HG03064 (cell line): Measurements from ENCODE around the gene PRKCE.

Experiments used
- ATAC-seq: cut with Tn5 transposase; IDR thresholded peaks from one replicate; pipeline ENCODE4 v1.9.1; 2021; ENCODE audit warnings: low read depth; ENCODE audit not compliant: unreplicated experiment

The PRKCE gene

DNA sequence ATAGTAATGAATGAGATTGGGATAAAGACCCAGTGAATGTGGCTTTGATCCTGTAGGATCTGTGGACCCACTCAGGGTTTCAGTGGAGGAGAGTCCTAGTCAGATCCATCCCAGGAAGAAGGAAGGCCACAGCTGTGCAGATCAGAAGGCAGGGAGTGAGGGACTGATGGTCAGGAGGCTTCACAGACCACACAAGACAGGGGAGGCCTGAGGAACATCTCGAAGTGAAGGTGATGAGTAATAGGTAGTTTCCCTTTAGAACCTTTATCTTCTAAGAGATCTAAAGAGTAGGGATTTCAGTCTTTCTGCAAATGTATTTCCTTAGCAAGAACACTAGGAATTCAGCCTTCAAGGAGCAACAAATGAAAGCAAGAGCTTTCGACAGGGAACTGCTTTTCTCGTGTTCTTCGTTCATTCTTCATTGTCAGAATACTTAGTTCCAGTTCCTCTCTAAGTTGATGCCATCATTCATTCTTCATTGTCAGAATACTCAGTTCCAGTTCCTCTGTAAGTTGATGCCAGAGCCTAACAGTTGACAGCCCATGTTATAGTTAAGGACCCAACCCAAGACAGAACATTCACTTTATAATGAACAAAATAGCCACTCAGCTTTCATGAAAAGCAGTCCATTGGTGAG, 495.5 kb downstream of the PRKCE start:
- no peak for ATAC-seq

DNA sequence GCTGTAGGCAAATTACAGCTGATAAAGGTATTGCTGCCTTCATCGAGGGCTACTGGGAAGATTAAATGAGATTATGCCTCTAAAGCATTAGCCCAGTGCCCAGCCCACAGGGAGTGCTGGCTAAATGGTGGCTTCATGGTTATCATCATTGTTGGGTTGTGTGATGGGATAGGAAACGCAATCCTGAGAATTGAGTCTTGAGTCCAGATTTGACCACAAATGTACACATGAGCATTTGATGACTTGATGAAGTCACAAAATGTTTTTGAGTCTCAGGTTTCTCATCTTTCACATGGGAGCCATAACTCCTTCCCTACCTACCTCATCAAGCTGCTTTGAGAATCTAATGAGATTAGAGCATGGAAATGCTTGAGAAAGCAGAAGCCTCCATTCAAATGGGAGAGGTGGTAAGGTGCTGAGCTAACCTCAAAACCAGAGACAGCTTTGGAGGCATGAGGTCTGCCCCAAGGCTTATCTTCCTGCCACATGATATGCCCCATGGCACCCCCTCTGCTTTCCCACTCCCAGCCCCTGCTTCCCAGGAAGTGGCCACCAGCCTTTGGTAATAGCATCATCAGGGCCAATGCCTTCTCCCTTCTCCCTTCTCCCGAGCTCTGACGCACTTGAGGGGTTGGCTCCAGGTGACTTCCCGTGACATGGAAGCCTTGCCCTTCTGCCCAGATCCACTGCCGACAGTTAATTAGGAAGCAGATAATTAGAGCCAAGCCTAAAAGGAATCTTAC, 496.3 kb downstream of the PRKCE start:
- no peak for ATAC-seq

DNA sequence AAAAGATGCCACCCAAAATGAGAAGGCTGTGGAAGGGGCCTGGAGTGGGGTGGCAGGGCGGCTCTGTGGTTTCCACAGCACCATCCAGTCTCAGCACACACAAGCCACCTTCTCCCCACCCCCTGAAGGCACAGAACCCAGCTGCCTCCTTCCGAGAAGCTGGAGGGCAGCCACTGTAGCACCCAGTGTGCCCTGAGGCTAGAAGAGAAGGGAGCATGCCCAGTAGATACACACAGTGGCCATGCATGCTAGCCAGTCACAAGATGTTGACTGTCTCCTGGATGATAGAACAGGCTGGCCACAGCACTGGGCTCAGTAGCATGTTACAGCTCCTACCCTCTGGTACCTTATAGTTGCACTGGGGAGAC, 496.9 kb downstream of the PRKCE start:
- ATAC-seq: no peak

DNA sequence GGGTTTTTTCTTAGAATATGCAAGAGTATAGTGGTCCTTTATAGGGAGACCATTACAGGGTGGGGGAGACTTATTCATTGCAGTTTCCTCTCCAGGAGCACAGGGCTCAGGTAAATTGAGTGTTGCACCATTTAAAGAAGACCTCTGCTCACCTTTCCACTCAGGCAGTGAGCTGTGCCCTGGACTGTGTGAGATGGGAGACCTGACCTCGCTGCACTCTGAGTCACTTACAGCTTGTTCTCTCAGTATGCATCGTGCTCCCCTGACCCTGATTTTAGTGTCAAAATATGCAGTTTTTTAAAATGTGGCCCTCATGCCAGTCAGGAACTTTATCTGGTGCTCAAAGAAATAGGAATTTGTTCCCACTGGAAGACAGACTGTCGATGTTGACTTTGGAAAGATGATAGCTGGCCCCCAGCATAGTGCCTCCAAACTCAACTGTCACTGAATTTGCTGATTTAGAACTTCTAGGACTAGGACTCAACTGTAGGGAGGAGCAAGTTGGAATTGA, 499.0 kb downstream of the PRKCE start:
- ATAC-seq: no peak

DNA sequence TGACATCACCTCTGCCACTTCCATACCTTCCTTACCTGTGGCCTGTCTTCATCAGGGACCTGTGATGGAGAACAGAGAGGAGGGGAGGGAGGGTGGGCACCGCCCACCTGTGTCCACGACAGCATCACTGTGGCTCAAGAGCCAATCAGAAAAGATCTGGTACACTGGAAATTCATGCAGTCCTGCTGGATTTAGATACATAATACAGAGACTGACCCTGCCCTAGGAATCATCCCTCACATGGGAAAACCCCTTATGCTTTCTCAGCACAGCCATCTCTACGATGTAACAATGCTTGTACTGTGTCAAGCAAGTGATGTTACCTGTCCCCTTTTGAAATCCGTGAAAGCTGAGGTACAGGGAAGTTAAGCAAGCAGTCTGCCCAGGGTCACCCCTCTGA, 500.1 kb downstream of the PRKCE start:
- ATAC-seq: no peak

DNA sequence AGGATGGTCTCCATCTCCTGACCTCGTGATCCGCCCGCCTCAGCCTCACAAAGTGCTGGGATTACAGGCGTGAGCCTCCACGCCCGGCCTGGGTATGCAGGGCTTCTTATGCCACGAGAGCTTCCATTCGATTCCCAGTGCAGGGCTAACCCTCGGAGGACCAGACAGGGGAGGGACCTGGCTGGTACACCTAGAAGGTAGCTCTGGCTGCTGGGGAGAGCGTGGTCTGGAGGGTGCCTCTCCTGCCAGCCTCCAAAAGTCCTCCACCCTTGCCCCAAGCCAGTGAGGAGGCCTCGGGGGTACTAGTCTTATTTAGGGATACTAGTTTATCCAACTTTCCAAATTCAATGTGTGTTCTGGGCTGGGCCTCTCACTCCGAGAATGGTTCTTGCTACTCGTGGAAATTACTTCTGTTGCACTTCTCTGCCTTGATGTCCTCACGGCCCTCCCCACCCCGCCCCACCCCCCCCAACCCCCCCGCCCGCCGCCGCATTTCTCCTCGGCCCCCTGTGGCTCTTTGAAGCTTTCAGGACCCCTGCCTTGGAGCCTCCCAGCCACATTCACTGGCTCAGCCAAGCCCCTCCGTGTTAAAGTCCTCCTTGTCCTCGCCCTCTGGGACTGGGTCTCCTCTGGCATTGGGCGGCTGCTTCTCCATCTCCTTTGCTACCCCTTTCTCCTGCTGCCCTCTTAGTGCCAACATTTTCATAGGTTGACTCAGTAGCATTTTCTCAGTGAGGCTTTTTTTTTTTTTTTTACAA, 502.7 kb downstream of the PRKCE start:
- ATAC-seq: no peak

DNA sequence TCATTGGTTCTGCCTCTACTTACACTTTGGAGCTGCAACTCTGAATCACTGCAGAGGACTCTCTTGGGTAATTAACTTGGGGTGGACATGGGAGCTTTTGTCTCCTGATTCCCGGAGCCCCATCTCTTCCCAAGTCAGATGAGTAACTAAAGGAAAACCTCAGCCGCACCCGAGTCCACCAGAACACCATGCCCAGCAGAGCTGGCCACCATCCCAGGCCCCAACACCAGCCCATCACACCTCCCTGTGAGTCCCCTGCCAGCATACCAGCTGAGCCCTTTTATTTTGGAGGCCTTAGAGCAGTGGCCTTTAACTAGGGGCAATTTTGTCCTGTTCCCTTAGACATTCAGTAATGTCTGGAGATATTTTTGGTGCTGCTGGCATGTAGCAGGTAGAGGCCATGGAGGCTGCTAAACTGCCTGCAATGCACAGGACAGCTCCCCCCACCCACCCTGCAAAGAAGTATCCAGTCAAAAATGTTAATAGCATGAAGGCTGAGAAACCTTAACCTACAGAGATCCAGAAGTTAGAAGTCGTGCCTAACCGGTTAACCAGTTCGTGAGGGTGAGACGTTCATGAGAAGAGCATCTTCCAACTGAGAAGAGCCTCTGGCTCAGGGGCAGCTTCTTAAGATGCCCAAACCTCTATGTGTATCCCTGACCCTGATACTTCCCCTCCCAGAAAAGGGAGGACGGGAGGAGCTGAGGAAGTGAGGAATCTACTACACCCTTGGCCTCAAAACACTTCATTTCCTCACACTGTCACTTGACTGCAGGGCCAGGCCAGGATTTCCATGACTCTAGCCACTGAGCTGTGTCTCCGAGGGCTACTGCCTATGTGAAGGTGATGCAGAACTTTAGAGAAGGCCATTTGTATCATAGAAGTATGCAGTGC, 505.8 kb downstream of the PRKCE start:
- no peak for ATAC-seq

DNA sequence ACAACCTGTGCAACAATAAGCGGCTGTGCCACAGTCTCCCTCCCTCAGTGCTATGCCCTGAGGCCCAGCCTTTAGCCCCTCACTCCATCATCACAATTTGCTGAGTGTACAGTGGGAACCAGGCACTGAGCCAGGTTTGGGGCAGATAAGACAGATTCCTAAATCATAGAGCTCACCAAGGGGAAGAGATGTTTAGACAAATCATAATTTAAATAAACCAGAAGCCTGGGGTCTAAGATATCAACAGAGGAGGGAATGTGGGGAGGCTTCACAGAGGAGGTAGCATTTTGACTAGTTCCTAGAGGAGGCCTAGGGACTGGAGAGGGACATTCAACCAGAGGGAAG, 506.5 kb downstream of the PRKCE start:
- no peak for ATAC-seq

DNA sequence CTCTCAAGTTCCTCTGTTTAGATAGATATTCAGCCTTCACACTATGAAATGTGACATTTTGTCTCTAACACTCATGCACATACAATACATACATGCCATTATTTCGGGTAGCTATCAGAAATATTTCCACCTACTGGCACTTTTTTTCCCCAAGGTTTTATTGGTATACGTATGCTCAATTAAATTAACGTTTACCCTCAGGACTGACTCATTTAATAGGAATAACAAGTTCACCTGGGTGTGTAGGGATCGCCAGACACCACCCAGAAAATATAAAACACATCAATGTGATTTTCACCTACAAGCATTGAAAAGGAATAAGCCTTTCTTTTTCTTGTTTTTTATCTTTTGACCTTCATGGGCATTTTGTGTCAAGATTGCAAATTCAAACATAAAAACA, 507.2 kb downstream of the PRKCE start:
- ATAC-seq: no peak

DNA sequence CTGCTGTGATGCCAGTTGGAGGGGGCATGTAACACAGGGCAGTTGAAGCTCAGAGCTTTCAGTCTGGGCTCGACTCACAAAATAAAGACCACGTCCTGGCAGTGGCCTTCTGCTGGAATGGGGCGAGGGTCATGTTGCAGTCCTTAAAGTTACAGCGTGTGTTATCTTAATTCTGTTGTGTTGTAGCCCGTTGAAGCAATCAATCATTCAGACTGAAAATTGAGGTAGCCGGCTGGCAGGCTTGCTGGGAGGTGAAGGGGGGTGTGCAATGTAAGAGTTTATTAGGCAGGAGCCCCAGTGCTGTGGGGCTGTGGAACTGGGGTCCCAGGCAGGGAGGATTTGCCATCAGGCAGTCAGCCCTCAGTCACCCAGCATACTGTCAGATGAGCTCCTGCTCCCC, 508.9 kb downstream of the PRKCE start:
- no peak for ATAC-seq

DNA sequence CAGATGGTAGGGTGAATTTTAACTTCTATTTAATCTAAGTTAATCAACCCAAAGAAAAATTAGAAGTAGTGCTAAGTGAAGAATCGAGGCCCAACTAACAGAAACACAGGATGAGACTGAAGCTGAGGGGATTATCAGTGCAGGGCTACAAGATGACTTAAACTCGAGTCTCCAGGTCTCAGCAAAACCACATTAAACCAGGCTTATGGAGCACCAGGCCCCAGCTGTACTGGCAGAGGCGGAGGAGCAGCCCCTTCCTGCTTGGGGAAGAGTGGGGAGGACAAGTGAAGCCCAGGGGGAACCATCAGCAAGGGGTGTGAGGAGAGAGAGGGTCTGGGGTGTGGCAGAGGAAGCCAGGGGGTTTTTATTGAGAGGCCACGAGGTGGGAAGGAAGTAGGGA, 509.8 kb downstream of the PRKCE start:
- no peak for ATAC-seq

DNA sequence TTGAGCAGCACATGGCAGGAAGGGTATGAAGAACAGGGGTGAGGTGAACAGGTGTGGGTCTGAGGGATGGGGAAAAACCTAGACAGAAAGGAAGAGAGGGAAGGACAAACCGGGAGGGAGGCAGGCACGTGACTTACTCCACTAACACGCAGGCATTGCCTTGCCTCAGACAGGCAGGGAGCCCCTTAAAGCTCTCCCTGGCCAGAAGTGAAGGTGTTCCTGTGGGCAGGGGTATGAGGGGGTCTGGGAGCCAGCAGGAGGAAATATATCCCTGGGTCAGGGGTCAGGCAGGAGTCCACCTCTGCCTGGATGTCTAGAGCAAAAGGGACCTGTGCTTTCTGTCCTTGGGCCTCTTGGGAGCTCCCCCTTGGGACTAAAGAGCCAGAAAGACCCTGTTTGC, 510.4 kb downstream of the PRKCE start:
- ATAC-seq: no peak

DNA sequence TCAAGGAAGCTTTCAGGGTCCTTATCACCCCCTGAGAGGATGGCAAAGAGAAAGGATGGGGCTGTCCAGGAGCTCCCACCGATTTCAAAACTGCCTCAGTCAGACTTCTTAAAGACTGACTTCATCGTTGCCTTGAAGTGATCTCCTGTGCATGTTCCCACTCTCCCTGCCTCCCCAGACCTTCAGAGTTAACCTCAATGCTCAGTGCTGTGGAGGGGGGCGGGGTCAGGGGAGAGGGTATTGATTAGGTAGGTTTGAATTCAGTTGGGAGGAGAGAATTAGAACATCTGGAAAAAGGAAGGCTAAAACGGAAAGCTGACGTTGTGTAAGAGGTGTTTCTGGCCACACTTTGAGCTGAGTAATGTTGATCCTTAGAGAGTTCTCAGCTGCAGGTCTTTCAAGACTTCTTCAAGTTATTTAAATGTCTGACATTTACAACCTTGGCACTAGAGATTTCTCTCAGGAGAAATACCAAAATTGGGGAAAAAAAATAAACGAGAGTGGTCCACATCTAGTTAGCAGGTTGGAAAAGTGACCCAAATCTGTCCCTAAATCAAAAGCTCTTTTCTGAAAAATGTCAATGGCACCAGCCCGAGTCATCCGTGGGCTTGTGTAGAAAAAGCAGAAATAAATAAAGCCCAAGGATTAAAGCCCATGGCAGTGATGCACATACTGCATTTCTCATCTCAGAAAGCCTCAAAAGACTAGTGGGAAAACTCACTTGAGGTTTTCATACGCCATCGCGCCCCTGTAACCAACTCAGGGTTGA, 511.0 kb downstream of the PRKCE start:
- ATAC-seq: no peak

DNA sequence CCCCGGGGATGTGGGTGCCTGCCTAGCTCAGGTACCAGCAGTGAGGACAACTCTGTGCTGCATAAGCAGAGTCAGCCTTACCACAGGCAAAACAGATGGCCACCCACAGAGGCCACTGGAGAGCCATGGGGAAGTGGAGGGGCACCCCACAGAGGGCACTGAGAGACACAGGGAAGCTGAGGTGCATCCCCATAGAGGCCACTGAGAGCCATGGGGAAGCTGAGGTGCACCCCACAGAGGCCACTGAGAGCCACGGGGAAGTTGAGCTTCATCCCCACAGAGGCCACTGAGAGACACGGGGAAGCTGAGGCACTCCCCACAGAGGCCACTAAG, 511.6 kb downstream of the PRKCE start:
- ATAC-seq: no peak

DNA sequence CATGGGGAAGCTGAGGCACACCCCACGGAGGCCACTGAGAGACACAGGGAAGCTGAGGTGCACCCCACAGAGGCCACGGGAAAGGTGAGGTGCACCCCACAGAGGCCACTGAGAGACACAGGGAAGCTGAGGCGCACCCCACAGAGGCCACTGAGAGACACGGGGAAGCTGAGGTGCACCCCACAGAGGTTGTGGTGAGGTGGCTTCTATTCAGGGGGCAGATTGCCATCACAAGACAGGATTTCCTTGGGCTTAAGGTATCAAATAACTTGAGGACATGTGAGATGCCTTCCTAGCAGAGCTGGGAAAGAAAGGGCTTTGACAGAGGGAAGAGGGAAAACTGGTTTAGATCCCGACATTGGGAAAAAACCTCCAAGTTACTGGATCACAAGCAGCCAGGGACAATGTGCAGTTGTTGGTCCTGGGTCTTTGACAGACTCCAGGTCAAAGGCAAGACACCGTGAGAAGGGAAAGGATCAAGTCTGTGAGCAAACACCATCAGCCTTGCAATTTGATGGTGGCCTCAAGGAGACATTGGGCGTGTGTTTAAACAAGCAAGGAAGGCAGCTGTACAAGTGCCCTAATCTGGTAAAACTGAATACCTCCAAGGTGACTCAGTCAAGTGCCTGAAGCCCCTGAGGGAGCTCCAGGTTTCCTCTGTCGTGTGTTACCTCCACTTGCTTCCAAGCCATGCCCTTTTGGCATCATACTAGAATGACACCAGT, 512.5 kb downstream of the PRKCE start:
- no peak for ATAC-seq

DNA sequence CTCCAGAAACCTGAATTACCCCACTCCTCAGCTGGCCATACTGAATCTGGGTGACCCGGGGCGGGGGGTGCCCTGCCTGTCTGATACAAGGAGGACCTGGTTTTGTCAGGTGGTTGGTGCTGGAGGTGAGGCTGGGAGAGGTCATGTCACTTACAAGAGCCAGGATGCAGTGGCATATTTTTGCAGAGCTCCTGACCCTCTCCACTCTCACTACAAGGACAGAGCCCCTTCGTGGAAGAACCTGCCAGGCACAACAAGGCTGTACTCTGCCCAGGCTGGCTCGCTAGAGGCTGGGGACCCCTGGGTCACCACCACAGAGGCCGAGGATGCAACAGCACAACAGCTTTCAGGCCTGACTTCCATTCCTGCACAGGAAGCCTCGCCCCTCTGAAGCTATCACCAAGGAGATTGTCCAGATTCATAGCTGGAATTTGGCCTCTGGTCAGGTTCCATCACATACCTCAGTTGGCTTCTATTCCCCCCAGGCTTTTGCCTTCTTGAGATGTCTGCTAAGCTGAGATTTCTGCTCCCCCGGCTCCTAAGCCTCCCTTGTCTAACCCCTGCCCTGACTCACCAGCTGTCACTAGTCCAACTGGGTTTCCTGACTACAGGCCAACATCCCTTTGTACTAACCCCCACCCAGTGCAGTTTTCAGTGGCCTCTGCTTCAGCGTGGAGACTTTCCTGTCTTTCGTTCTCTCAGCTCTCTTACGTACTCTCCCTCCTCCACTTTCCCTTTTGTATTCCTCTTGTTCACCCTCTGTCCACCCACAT, 513.2 kb downstream of the PRKCE start:
- ATAC-seq: no peak

DNA sequence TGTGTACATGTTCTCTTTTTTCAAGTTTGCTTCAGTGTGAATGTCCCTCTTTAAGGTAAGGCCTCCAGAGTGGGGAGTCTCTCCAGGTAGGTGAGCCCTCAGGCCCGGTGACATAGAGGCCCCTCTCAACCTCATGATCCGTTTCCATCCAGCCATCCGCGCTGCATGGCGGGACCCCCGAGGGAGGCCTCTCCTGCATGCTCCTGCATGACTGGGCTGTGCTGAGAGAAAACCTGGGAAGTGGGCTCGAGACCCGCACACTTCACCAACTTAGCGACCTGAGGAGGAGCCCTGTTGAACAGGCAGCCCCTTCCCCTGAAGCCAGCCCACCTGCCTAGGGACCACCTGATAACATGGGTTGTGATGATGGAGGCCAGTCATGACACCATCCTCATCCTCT, 514.4 kb downstream of the PRKCE start:
- no peak for ATAC-seq

DNA sequence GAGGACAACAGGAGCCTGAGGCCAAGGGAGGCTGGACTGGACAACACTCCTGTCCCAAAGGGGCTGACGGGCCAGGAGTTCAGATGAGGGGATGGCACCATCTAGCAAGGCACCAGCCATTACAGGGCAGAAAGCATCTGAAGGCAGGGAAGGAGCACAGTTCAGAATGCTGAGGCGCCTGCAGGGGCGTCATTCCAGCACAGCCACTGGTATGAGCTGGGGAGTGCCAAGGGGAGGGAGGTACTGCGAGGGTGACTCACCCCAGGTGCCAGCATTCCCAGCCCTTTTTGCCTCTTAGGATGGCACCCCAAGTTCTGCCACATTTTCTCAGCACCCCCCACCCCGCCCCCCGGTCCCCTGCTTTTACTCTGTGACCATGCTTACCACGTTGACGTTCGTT, 515.9 kb downstream of the PRKCE start:
- ATAC-seq: no peak

DNA sequence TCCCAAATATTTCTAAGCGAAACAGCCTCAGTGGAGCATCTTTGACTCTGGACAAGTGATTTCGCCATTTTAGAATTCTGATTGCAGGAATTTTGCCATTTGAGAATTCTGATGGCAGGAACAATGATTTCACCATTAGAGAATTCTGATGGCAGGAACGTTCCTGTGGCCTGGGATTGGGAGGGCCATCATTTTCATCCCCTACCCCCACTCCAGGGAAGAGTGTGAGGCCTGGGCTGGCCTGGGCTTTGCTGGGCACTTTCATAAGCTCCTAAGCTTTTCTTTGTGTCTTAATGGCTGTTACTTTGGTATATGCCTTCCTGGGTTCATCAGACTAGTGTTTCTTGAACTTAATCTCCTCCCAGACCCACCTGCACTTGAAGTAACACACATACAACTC, 516.4 kb downstream of the PRKCE start:
- no peak for ATAC-seq
